ENCODE results near the gene MAML3. TPM values are rescaled to one million over a fixed set of nuclear protein-coding genes. Genes with fewer than 3 reads are reported as not detected.

The MAML3 gene
- total RNA-seq, 4 donors from 2014 or later = 16.1 to 40.0 (median 18.1) TPM

DNA sequence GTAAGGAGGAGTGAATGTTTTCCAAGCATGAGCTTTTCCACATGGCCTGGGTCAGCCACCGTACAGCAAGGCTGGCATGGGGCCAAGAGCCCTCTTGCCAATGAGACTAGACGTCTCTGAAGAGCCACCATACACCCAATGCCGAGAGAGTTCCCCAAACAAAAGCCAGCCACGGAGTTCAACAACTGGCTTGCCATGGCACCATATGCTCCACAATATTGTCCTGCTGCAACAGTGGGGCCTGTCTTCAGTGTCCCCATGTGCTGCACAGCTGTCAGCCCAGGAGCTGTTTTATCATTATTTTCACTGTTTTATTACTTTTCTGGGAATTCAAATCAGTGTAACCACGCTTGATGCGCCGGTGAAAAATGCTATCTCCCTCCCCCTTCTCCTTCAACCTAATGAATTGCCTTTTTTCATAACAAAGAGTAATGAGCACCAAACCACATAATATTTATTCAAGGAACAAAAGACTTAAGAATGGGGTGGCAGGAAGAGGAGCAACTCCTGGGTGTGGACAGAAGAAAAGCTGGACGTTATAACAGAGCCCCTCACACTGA, 18.4 kb downstream of the MAML3 start:
- 70 to 81% methylated on average over 5 to 8 of the region's 8 CpGs for WGBS, 2 donors (ENCODE audit: low coverage in 1 of 2)
- intact Hi-C loops (cut with DNase I; ENCODE audit: low total_unique reads) = no loop called here
- H3K4me1 ChIP-seq = peaks cover 6 to 39% (median 11%) of the 10 kb centered on the region in 4 donors
- no peaks in the 10 kb centered on the region for H3K27me3 ChIP-seq
- DNase-seq = peak; percentile 15
- in situ Hi-C loops (cut with MboI; ENCODE audit: low pct_ligation_motif_present in 1 of 4, low pct_unique_long_range_greater_than_20kb in 1 of 4, low sequenced_read_pairs in 3 of 4) = no loop called here
- H3K9me3 ChIP-seq = no peaks in the 10 kb centered on the region
- no peak overlapping the region for H3K4me3 ChIP-seq
- no peaks in the 10 kb centered on the region for H3K36me3 ChIP-seq
- TF ChIP-seq POLR2A (IDR thresholded peaks at IDR 0.05) (no peak), EP300 (IDR thresholded peaks at IDR 0.05; ENCODE audit: low read depth) (no peak), CTCF (IDR thresholded peaks at IDR 0.05) (no peak), POLR2AphosphoS5 (IDR thresholded peaks at IDR 0.05) (no peak)
- H3K27ac ChIP-seq = no peak overlapping the region

GRCh38 chr4:140134746-140135425, 19.1 kb downstream of the MAML3 start:
- 68 to 71% methylated on average over 7 to 9 of the region's 9 CpGs for WGBS, 2 donors (ENCODE audit: low coverage in 1 of 2)
- intact Hi-C loops (cut with DNase I; ENCODE audit: low total_unique reads) = no loop called here
- Histone ChIP-seq H3K9me3 (no peaks in the 10 kb centered on the region), H3K36me3 (no peaks in the 10 kb centered on the region), H3K27me3 (no peaks in the 10 kb centered on the region), H3K27ac (no peak overlapping the region), H3K4me1 (peaks cover 6 to 32% (median 10%) of the 10 kb centered on the region in 4 donors), H3K4me3 (no peak overlapping the region)
- TF ChIP-seq CTCF (IDR thresholded peaks at IDR 0.05) (no peak), EP300 (IDR thresholded peaks at IDR 0.05; ENCODE audit: low read depth) (no peak), POLR2A (IDR thresholded peaks at IDR 0.05) (no peak), POLR2AphosphoS5 (IDR thresholded peaks at IDR 0.05) (no peak)
- DNase-seq = no peak
- in situ Hi-C loops (cut with MboI; ENCODE audit: low pct_ligation_motif_present in 1 of 4, low pct_unique_long_range_greater_than_20kb in 1 of 4, low sequenced_read_pairs in 3 of 4) = no loop called here

DNA sequence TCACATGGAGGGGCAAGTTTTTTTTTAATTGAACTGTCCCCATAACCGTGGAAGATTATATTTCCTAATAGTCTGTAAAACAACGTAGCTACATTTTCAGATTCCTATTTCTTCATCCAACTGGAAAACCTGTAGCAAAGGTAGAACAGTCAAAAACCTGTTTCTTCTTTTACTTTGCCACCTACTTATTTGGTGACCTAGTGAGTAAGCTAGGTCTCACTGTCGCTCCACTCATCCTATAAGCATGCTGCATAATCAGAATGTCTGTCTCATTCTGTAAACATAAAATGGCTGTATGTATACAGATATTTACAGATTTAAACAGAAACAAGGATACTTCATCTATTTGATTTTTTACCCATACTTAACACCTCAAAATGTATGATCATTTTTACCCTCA, 20.4 kb downstream of the MAML3 start:
- TF ChIP-seq POLR2AphosphoS5 (IDR thresholded peaks at IDR 0.05) (no peak), EP300 (IDR thresholded peaks at IDR 0.05; ENCODE audit: low read depth) (no peak), CTCF (IDR thresholded peaks at IDR 0.05) (no peak), POLR2A (IDR thresholded peaks at IDR 0.05) (no peak)
- WGBS, 2 donors (ENCODE audit: low coverage in 1 of 2) = 93 to 95% methylated on average over 2 to 3 of the region's 3 CpGs
- no peak overlapping the region for H3K27ac ChIP-seq
- no peak for DNase-seq
- no peak overlapping the region for H3K4me3 ChIP-seq
- H3K36me3 ChIP-seq = no peaks in the 10 kb centered on the region
- in situ Hi-C loops (cut with MboI; ENCODE audit: low pct_ligation_motif_present in 1 of 4, low pct_unique_long_range_greater_than_20kb in 1 of 4, low sequenced_read_pairs in 3 of 4) = no loop called here
- no peaks in the 10 kb centered on the region for H3K27me3 ChIP-seq
- no peaks in the 10 kb centered on the region for H3K9me3 ChIP-seq
- intact Hi-C loops (cut with DNase I; ENCODE audit: low total_unique reads) = no loop called here
- H3K4me1 ChIP-seq = peaks cover 6 to 29% (median 10%) of the 10 kb centered on the region in 4 donors

DNA sequence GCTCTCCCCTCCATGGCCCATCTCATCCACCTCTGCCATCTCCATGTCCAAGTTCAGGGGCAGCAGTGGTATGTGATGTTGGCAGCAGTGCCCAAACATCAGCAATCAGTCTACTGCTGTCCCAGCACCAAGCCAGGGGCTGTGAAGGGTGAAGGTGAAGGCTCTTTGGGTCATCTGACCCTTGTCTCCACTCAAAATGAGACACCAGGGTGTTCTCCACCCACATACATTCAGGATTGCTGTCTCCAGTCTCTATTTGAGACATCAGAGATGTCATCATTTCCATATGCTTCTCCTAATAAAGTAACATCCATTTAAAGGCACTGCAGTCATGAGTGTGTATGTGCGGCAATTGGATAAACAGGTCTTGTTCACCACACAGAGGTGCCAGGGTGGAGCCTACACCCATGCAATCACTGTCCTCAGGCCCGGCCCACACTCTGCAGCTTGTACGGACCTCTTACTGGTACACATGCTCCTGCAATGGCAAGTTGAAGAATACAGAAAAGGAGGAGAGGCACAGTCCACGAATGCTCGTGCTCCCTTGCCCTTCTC, 22.2 kb downstream of the MAML3 start:
- Histone ChIP-seq H3K36me3 (no peaks in the 10 kb centered on the region), H3K9me3 (no peaks in the 10 kb centered on the region), H3K4me1 (peaks cover 0 to 19% (median 5%) of the 10 kb centered on the region in 4 donors), H3K27ac (no peak overlapping the region), H3K27me3 (no peaks in the 10 kb centered on the region), H3K4me3 (no peak overlapping the region)
- in situ Hi-C loops (cut with MboI; ENCODE audit: low pct_ligation_motif_present in 1 of 4, low pct_unique_long_range_greater_than_20kb in 1 of 4, low sequenced_read_pairs in 3 of 4) = no loop called here
- intact Hi-C loops (cut with DNase I; ENCODE audit: low total_unique reads) = no loop called here
- no peak for DNase-seq
- TF ChIP-seq EP300 (IDR thresholded peaks at IDR 0.05; ENCODE audit: low read depth) (no peak), CTCF (IDR thresholded peaks at IDR 0.05) (no peak), POLR2A (IDR thresholded peaks at IDR 0.05) (no peak), POLR2AphosphoS5 (IDR thresholded peaks at IDR 0.05) (no peak)
- 92 to 95% methylated on average over 2 to 5 of the region's 5 CpGs for WGBS, 2 donors (ENCODE audit: low coverage in 1 of 2)

Data from transverse colon (tissue), 4 donors.